ENCODE results near the gene ANKDD1B.

ANKDD1B gene

DNA sequence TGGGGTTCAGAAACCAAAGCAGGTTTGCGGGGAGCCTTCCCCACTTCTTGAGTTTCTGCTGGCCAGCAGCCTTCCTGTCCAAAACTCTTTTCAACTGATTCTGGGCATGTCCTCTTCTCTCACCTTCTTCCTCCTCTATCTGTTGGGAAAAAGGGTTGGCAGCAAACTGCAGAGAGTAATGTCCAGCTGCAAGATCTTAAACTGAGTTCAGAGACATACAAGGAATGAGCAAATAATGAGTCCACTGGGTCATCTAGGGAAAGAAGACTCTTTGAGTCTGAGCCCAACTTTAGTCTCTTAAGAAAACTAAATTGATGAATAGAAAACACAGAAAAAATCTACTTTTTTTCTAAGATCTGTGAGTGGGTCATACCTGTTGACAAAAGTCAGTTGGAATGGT lies 16.5 kb downstream of the ANKDD1B start:
- H3K9me3 Mint-ChIP-seq, result no peaks in the 10 kb centered on the region
- no peaks in the 10 kb centered on the region for H3K27me3 Mint-ChIP-seq (ENCODE audit: low read depth)
- no peak for TF ChIP-seq CTCF (IDR thresholded peaks at IDR 0.05; ENCODE audit: unreplicated experiment in 3 of 3)
- no peak overlapping the region for H3K4me3 Mint-ChIP-seq
- peak overlapping the region in 1 of 3 experiments; percentile 75 for H3K27ac Mint-ChIP-seq
- H3K4me1 Mint-ChIP-seq, result peaks cover 5% of the 10 kb centered on the region
- H3K36me3 Mint-ChIP-seq (ENCODE audit: low read depth), result no peaks in the 10 kb centered on the region

- H3K4me1 Mint-ChIP-seq, result peaks cover 5% of the 10 kb centered on the region
- H3K9me3 Mint-ChIP-seq, result no peaks in the 10 kb centered on the region
- H3K4me3 Mint-ChIP-seq, result no peak overlapping the region
- H3K36me3 Mint-ChIP-seq (ENCODE audit: low read depth), result peaks cover 3% of the 10 kb centered on the region
- TF ChIP-seq CTCF (IDR thresholded peaks at IDR 0.05; ENCODE audit: unreplicated experiment in 3 of 3), result no peak
- no peaks in the 10 kb centered on the region for H3K27me3 Mint-ChIP-seq (ENCODE audit: low read depth)
- H3K27ac Mint-ChIP-seq, result no peak overlapping the region
These were observed 19.6 kb downstream of the ANKDD1B start for GRCh38 chr5:75630875-75631274.

- H3K27ac Mint-ChIP-seq, result no peak overlapping the region
- no peak for TF ChIP-seq CTCF (IDR thresholded peaks at IDR 0.05; ENCODE audit: unreplicated experiment in 3 of 3)
These were observed 21.1 kb downstream of the ANKDD1B start for GRCh38 chr5:75632321-75632720.

GRCh38 chr5:75637949-75638348 lies 26.7 kb downstream of the ANKDD1B start:
- no peaks in the 10 kb centered on the region for H3K27me3 Mint-ChIP-seq (ENCODE audit: low read depth)
- no peak overlapping the region for H3K4me3 Mint-ChIP-seq
- peaks cover 5% of the 10 kb centered on the region for H3K9me3 Mint-ChIP-seq
- H3K36me3 Mint-ChIP-seq (ENCODE audit: low read depth), result peaks cover 17% of the 10 kb centered on the region
- no peaks in the 10 kb centered on the region for H3K4me1 Mint-ChIP-seq
- no peak for TF ChIP-seq CTCF (IDR thresholded peaks at IDR 0.05; ENCODE audit: unreplicated experiment in 3 of 3)
- H3K27ac Mint-ChIP-seq, result peak overlapping the region in 2 of 3 experiments; percentile 3 to 12

More at GRCh38 chr5:75632321-75632720, 21.1 kb downstream of the ANKDD1B start:
- Mint-ChIP-seq H3K4me3 (no peak overlapping the region), H3K9me3 (no peaks in the 10 kb centered on the region), H3K4me1 (peaks cover 5% of the 10 kb centered on the region), H3K36me3 (ENCODE audit: low read depth) (peaks cover 10% of the 10 kb centered on the region), H3K27me3 (ENCODE audit: low read depth) (no peaks in the 10 kb centered on the region)

DNA sequence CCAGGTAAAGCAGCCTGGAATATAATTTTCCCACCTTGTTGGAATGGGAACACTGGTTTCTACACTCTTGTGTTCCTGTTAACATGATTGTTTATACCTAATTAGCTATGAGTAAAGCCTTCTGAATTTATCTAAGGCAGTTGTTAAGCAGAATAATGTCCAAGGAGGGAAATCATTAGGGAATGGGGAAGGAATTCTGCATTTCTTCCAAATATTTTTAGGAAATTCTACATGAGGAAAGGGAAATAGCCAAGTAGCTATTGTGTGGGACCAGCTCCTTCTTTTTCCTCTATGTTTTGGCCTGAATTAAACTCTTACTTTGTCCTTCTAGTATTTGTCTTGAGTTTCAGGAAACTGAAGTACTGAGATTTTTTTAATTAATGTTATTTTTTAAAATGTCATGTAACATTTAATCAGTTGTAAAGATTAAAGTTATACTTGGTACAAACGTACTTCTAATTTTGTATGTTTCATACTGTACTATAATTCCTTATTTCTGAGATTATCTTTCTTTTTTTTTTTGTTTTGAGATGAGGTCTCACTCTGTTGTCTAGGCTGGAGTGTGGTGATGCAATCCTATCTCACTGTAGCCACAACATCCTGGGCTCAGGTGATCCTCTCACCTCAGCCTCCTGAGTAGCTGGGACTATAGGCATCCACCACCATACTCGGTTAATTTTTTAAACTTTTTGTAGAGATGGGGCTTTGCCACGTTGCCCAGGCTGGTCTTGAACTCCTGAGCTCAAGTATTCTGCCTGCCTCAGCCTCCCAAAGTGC lies 28.5 kb downstream of the ANKDD1B start:
- peaks cover 16% of the 10 kb centered on the region for H3K36me3 Mint-ChIP-seq (ENCODE audit: low read depth)
- H3K27ac Mint-ChIP-seq, result peak overlapping the region in 2 of 3 experiments; percentile 29 to 92
- no peak overlapping the region for H3K4me3 Mint-ChIP-seq
- H3K9me3 Mint-ChIP-seq, result peaks cover 5% of the 10 kb centered on the region
- no peaks in the 10 kb centered on the region for H3K4me1 Mint-ChIP-seq
- no peak for TF ChIP-seq CTCF (IDR thresholded peaks at IDR 0.05; ENCODE audit: unreplicated experiment in 3 of 3)
- no peaks in the 10 kb centered on the region for H3K27me3 Mint-ChIP-seq (ENCODE audit: low read depth)

- Mint-ChIP-seq H3K4me3 (no peak overlapping the region), H3K27ac (peak overlapping the region in 2 of 3 experiments; percentile 29 to 92), H3K36me3 (ENCODE audit: low read depth) (peaks cover 14% of the 10 kb centered on the region), H3K4me1 (no peaks in the 10 kb centered on the region), H3K9me3 (peaks cover 5% of the 10 kb centered on the region), H3K27me3 (ENCODE audit: low read depth) (no peaks in the 10 kb centered on the region)
- TF ChIP-seq CTCF (IDR thresholded peaks at IDR 0.05; ENCODE audit: unreplicated experiment in 3 of 3), result no peak
These were observed 29.1 kb downstream of the ANKDD1B start for GRCh38 chr5:75640395-75640794.

Data from nephron (organoid).